ENCODE measurements around the gene ADCYAP1R1.
A peak's percentile ranks its signal among the peaks of the same experiment; 100 is the strongest.

Gene ADCYAP1R1

GRCh38 chr7:31069860-31070555 lies 17.9 kb downstream of the ADCYAP1R1 start:
- DNase-seq: no peak

DNA sequence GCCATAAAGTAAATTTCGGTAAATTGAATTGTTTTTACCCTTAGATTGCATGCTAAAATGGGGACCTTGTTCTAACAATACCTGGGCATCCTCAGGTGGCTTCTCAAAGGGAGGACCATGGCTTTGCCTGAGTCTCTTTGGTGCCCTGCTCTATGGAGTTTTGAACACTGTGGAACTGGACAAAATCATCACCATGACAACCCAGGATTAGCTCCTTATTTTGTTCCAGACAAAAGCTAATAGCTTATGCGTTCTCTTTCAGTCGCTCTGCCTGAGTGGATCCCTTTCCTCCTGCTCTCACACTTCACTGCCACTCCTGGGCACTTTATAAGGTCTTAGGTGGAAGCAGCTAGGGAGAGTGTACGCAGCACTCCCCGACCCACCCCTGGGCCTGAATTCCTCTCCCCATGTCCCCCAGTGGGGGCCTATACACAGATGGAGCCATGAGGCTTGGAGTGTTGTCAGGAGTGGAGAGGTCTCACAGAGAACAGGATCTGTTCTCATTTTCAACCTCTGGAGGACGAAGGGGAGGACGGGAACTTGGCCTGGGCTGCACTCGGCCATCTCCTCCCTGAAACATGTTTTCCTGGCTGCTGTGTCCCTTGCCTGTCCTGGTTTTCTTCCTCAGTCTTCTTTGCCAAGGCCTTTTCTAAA lies 19.0 kb downstream of the ADCYAP1R1 start:
- no peak for DNase-seq

- no peak for DNase-seq
These were observed 19.5 kb downstream of the ADCYAP1R1 start for GRCh38 chr7:31071645-31072029.

- no peak for DNase-seq
These were observed 21.4 kb downstream of the ADCYAP1R1 start for GRCh38 chr7:31073326-31074119.

- no peak for DNase-seq
These were observed 21.9 kb downstream of the ADCYAP1R1 start for GRCh38 chr7:31074120-31074383.

DNA sequence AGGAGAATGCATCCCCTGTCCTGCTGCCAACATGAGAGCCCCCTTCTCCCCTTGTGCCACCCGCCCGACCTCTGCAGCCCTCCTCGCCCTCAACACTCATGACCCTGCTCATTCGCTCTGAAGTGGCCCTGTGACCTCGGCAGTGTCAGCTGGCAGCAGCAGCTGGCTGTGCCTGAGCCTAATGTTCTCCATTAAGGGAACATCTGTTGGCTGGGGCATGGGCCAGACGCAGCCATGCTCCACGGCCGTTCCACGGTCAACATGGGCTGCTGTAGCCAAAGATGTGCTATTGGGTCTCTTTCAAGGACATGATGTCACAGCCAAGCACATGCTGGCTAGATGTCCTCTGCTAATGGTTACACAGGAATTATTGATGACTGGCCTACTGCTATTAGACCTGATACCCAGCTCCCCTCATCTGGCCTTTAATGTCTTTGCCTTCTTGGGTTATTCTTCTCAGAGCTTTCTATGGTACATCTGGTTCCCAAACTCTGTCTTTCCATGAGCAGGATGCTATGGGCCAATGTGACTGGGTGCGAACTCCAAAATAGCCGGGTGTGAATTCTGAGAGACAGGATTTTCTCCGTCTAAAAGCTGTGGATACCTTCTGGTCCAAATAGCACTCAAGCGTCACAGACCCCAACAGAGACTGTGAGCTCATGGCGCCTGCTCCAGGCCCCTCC lies 22.4 kb downstream of the ADCYAP1R1 start:
- DNase-seq: peak; percentile 64

DNA sequence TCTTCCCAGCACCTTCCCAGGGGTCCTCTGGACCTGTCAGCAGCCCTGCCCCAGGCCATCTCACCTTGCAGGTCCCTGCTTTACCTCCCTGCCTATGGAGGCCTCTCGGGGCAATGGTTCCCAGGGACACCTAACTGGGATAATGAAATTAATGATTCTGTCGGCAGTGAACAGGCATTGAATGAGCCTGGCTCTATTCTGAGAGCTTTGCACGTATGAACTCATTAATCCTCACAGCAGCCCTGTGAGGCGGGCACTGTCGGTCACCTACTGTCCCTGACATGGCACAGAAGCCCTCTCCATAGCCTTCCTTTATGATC lies 22.9 kb downstream of the ADCYAP1R1 start:
- no peak for DNase-seq

DNA sequence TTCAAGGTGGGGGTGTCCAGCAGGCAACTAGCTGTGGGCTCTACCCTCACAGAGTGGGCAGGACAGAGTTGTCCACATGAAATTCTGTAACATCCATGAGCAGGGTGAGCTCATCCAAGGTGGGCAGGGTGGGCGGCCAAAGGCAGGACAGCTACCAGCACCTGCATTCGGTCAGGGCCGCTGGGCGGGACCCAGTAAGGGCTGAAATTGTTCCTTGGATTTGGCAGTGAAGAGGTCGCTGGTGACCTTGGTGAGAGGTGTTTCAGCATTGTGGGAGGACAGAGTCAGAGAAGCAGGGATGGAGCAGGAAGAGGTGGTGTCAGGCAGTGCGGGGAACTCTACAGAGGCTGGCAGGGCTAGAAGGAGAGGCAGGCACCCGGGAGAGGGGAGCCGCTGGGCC lies 23.9 kb downstream of the ADCYAP1R1 start:
- DNase-seq: no peak

- DNase-seq: no peak
These were observed 24.7 kb downstream of the ADCYAP1R1 start for GRCh38 chr7:31076641-31077310.

DNA sequence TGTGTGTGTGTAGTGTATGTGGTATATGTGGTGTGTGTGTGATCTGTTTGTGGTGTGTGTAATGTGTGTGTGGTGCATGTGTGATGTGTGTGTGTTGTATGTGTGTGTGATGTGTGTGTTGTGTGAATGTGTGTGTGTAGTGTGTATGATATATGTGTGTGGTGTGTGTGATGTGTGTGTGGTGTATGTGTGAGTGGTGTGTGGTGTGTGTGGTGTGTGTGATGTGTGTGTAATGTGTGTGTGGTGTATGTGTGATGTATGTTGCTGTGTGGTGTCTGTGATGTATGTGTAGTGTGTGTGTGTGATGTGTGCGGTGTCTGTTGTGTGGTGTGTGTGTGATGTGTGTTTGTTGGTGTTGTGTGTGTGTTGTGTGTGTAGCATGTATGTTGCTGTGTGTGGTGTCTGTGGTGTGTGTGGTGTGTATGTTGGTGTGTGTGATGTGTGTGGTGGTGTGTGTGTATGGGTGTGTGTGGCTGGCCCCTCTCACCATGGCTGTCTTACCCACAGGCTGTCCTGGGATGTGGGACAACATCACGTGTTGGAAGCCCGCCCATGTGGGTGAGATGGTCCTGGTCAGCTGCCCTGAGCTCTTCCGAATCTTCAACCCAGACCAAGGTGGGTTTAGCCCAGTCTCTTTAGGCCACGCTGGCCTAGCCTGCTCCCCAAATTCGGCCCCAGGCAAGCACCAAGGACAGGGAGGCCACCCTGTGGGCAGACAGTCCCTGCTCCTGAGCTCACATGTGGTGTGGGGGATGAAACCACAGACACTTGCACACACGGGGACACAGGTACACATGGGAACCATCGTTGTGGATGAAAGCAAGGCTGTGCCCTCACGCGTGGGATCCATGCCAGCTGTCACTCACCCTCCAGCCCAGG lies 25.6 kb downstream of the ADCYAP1R1 start:
- no peak for DNase-seq

DNA sequence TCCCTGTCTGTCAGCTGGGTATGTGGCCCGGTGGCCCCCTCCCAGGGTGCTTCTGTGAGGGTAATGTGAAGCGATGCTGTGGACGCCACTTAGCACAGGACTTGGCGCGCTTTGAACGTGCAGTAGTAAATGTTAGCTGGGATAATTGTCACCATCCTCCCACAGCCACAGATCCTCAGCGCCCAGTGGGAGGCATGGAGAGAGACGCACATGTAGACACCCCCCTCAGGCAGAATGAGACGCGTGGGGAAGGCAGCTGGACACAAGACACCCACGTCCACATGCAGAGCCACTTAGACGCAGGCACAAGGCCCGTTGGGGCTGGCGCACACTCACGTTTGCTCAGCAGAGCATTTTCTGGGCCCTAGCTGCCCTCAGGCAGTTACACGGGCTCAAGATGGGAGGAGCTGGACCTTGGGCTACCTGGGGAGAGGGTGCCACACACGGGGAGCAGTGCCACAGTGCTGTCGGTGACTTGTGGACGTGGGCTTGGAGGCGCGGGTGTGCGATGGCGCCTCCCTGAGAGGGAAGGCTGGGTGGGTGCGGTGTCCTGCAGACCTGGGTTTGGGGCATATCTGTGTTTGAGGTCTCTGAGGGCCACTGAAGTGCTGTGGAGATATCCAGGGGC lies 26.4 kb downstream of the ADCYAP1R1 start:
- DNase-seq: no peak

DNA sequence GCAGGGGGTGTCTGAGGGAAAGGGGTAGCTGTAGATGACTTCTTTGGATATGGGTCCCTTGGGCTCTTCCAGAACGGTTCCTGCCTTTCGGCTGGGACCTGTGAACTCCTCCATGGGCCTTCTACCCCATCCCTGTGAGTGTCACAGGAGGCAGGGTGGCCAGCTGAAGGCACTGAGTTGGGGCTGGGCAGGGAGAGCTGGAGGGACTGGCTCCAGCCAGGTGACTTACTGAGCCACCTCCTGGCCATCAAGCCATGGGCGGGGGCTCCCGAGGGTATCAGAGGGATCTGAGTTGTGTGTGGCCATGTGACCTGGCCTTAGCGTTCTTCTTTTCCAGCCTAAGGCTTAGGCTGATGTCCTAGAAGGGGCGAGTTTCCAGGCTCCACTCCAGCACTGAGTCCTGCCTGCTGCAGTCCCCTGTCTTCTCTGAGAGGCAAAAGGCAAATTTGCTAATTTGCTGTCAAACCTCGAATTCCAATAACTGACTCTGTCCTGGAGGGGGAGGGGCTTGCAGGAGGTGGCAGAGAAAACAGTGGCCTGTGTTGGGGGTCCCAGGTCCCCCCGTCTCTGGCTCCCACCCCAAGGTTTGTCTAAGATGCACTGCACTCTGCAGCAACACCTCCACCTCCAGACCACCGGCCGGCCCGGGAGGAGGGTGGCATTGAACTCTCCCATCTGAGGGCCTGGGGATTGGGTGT lies 27.2 kb downstream of the ADCYAP1R1 start:
- DNase-seq: no peak

DNA sequence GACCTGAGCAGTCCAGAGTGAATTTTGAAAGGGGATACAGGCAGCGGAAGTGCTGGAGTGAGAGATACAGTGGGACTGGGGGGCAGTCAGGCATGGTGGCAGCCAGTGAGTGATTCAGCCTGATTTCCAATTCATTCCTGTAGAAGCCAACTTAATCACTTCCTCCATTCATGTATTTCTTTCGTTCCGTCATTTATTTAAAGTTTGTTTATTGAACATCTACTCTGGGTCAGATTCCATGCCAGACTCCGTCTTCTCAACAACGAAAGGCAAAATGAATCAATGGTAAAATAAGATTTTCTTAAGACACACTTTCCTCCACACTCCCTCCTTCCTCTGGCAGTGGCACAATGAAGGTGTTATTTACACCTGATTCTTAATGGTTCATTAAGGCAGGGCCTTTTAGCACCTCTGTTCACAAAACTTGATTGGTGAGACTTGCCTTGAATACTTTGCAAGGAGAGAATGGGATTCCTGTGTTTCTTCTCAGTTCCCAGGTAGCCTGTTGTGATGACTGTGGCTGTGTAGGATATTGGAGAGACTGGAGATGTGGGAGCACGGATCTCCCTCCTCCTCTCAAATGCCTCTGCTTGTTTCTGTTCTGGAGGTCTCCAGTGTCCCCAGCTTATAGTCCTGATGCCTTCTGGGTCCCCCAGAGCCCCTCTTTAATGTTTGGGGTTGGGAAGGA lies 27.9 kb downstream of the ADCYAP1R1 start:
- no peak for DNase-seq

DNA sequence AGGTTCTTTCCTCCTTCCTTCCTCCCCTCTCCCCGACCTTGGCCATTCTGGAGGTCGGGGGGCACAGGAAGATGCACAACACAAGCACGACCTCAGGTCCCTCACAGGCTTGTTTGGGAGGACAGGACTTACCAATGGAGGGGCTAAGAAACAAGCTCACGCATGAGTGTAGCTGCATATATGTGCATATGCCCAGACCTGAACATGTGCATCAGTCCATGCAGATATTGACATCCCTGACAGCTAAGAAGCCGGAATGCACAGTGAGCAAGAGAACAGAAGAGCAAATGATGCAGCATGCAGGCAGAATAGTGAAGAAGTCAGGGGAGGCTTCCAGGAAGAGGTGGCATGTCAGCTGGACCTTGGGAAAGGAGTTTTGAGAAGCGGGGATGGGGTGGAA lies 28.7 kb downstream of the ADCYAP1R1 start:
- no peak for DNase-seq

GRCh38 chr7:31082017-31082416 lies 29.9 kb downstream of the ADCYAP1R1 start:
- DNase-seq: no peak

GRCh38 chr7:31082447-31082846 lies 30.3 kb downstream of the ADCYAP1R1 start:
- DNase-seq: peak; percentile 60

- no peak for DNase-seq
These were observed 31.2 kb downstream of the ADCYAP1R1 start for GRCh38 chr7:31083210-31083786.

DNA sequence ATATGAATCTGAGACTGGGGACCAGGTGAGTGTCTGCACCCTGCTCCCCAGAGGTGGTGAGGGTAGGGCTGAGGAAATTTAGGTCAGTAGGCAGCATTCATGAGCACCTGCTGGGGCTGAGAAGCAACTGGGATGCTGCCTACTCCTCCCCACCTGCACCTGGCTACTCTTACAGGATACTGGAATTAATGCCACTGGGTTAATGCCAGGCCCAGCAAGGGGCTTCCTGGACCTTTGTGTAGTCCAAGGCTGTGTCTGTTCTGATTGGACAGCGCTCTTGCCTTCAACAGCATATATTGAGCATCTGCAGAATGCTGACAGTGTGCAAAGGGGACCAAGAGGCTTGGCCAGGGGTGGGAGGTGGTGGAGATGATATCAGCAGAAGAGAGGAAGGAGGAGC lies 32.1 kb downstream of the ADCYAP1R1 start:
- no peak for DNase-seq

DNA sequence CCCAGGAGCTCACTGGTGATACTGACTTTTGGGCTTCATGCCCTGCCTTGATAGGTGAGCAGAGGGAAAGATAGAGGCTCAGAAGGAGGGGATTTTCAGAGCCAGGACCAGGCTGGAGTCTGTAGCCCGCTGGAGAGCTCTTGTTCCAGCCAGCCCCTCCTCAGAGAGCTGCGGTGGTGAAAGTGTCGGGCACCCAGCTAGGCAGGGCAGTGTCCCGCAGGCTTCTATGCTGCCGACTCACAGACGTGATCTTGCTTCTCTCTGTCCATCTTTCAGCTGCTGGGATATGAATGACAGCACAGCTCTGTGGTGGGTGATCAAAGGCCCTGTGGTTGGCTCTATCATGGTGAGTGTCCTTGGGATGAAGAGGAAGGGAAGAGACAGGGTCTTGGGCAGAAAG lies 35.2 kb downstream of the ADCYAP1R1 start:
- no peak for DNase-seq

DNA sequence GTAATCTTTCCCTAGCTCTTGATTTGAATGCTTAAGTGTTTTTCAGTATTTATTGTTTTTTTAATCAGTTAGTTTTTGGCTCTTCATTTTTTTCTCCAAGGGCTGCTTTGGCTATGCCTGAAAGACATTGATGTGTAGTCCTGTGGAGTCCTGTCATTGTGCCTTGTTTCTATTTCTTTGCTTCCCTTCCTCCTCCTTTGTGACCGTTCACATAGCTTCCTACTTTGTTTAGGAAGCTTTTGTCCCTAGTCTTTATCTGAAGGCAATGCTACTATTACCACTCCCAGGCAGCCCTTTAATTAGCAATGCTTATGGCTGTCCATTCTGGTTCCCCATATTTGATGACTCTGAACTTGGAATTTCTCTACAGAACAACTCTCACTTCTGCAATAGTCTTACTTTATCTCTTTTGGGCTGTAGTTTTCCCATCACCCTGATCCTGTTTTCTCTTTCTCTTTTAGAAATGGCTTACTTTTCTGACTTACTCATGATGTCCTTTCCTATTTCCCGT lies 39.9 kb downstream of the ADCYAP1R1 start:
- no peak for DNase-seq
